GM12875 (cell line): ENCODE measurements around the gene PPDPF.

Experiments used
- H3K4me3 ChIP-seq: one replicate; pipeline ENCODE4 v1.5.1; 2011; ENCODE audit warnings: low read depth, low read length, control low read depth
- TF ChIP-seq, protein P1 (sequence below): IDR thresholded peaks from 2 replicates; pipeline ENCODE4 v1.5.1; 2011; ENCODE audit warnings: low read depth, mild to moderate bottlenecking, control low read depth, inconsistent platforms, low read length, moderate library complexity, borderline replicate concordance; ENCODE audit not compliant: insufficient read depth

PPDPF gene

DNA sequence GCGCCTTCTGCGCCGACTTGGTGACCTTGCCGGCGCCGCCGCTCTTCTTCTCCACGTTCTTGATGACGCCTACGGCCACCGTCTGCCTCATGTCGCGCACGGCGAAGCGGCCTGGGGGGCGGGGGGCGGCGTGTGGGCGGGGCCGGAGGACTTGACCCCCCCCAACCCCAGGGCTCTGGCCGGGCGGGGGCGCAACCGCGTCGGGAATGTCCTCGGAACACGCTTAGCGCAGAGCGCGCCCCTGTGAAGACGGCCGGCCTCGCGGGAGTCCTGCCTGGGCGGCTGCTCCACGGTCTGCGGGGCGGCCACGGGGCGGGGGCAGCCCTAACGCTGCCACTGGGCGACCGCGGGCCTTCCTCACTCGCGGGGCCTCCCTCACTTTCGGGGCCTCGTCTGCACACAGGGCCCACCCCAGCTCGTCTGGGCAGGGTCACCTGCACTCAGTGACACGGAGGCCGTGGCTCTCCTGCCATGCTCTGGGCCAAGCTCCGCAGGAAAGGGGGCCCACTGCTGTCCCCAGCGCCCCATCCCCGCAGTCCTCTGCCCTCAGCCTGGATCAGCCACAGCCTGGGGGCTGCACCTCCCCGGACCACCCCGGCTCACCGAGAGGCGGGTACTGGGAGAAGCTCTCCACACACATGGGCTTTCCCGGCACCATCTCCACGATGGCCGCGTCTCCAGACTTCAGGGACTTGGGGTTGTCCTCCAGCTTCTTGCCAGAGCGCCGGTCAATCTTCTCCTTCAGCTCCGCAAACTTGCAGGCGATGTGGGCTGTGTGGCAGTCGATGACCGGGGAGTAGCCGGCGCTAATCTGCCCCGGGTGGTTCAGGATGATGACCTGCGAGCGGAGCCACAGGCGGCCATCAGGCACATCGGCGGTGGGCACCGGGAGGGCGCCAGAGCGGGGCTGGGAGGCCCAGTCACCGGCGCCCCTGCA lies 32.0 kb upstream of the PPDPF start:
- H3K4me3 ChIP-seq = no peak overlapping the region
- TF ChIP-seq, protein P1, sequence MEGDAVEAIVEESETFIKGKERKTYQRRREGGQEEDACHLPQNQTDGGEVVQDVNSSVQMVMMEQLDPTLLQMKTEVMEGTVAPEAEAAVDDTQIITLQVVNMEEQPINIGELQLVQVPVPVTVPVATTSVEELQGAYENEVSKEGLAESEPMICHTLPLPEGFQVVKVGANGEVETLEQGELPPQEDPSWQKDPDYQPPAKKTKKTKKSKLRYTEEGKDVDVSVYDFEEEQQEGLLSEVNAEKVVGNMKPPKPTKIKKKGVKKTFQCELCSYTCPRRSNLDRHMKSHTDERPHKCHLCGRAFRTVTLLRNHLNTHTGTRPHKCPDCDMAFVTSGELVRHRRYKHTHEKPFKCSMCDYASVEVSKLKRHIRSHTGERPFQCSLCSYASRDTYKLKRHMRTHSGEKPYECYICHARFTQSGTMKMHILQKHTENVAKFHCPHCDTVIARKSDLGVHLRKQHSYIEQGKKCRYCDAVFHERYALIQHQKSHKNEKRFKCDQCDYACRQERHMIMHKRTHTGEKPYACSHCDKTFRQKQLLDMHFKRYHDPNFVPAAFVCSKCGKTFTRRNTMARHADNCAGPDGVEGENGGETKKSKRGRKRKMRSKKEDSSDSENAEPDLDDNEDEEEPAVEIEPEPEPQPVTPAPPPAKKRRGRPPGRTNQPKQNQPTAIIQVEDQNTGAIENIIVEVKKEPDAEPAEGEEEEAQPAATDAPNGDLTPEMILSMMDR = no peak

DNA sequence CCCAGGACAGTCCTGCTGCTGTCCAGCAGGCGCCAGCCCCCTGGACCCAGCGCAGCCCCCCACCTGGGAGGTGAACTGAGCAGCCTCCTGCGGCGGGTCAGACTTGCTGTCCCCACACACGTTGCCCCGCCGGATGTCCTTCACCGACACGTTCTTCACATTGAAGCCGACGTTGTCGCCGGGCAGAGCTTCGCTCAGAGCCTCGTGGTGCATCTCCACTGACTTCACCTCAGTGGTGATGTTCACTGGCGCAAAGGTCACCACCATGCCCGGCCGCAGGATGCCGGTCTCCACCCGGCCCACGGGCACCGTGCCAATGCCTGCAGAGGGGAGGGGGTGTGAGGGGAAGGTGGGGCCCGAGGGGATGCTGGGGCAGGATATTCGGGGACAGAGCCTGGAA lies 30.1 kb upstream of the PPDPF start:
- TF ChIP-seq, protein P1 = no peak
- H3K4me3 ChIP-seq = no peak overlapping the region

DNA sequence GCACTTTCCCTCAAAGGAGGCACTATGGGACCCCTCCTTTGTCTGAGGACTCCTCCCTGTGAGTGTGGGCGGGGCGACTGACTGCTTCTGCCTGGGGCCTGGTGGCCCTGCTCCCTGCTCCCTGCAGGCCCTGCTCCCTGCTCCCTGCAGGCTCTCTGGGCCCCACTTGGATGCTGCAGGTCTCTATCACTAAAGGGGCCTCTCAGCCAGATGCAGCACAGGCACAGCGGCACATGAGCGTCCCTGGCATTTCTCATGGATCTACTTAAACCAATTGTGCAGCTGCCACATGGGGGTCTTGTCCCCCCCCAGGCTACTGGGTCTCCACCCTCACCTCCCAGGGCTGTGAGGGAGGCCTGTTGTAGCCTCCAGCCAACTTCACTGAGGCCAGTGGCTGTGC lies 29.5 kb upstream of the PPDPF start:
- TF ChIP-seq, protein P1 = no peak

DNA sequence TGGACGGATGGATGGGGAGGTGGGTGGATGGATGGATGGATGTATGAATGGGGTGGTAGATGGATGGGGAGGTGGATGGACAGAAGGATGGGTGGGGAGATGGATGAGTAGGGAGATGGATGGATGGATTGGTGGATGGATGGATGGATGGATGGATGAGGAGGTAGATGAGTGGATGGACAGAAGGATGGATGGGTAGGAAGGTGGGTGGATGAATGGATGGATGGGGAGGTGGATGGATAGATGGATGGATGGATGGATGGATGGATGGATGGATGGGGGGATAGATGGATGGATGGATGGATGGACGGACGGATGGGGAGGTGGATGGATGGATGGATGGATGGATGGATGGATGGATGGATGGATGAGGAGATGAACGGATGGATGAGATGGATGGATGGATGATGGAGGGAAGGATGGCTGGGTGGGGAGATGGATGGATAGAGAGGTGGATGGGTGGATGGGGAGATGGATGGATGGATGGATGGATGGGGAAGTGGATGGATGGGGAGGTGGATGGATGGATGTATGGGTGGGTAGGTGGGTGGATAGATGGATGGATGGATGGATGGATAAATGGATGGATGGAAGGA lies 28.8 kb upstream of the PPDPF start:
- no peak overlapping the region for H3K4me3 ChIP-seq
- TF ChIP-seq, protein P1 = no peak

More for the DNA sequence above, 29.5 kb upstream of the PPDPF start:
- H3K4me3 ChIP-seq = no peak overlapping the region

DNA sequence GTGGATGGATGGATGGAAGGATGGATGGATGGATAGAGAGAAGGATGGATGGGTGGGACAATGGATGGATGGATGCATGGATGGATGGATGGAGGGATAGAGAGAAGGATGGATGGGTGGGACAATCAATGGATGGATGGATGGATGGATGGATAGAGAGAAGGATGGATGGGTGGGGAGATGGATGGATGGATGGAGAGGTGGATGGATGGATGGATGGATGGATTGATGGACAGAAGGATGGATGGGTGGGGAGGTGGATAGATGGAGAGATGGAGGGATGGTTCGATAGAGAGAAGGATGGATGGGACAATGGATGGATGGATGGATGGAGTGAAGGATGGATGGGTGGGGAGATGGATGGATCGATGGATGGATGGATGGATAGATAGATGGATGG lies 28.0 kb upstream of the PPDPF start:
- TF ChIP-seq, protein P1 = no peak
- no peak overlapping the region for H3K4me3 ChIP-seq

DNA sequence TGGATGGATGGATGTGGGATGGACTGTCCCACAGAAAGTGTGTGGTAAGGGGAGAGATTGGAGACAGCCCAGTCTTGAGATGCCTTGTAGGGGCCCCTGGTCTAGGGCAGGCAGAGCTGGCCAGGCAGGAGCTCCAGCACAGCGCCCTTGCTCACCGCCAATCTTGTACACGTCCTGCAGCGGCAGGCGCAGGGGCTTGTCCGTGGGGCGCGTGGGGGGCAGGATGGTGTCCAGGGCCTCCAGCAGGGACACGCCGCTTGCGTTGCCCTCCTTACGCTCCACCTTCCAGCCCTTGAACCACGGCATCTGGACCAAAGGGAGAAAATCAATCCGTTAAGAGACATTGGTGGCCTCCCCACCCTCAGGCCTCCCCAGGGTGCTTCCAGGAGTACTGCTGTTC lies 27.6 kb upstream of the PPDPF start:
- H3K4me3 ChIP-seq = no peak overlapping the region
- TF ChIP-seq, protein P1 = no peak

DNA sequence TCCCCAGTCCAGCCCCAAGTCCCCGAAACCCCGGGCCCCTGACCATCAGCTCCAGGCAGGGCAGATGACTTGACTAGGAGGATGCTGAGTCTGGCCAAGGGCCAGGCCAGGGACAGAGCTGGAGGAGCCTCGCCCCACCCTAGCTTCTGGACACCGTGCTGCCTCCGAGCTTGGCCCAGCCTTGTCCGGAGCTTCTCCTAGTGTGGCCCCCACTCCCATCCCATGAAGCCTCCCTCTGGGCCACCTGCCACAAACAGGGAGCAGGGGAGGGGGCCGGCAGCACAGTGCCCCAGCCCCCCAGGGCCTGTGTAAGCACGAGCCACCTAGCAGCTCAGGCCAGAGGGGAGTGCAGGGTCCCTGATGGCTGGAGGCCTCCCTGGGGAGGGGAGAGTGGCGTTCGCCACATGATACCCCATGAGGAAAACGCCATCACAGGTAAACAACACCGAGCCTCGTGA lies 27.0 kb upstream of the PPDPF start:
- TF ChIP-seq, protein P1 = no peak
- no peak overlapping the region for H3K4me3 ChIP-seq
